ENCODE results near the gene GPR132. TPM values are rescaled to one million over a fixed set of nuclear protein-coding genes. Genes with fewer than 3 reads are reported as not detected.

The GPR132 gene
- total and polyA plus RNA-seq, 2 donors (not counting 1 experiment from before 2014, with no cell fraction given) = 38.6 to 54.5 TPM

GRCh38 chr14:105076296-105076804 is 11.1 kb upstream of the GPR132 start:
- DNase-seq (peak; percentile 13), ATAC-seq (ENCODE audit: low read depth) (no peak)
- no peaks in the 10 kb centered on the region for H4K20me1 ChIP-seq (ENCODE audit: control insufficient read depth, insufficient read depth, low read length, poor library complexity, severe bottlenecking)
- intact Hi-C loops (cut with micrococcal nuclease) = no loop called here
- no peak overlapping the region for H3K9ac ChIP-seq (ENCODE audit: low read length)
- H3K4me2 ChIP-seq (replicated peaks; ENCODE audit: low read depth, low read length, poor library complexity, severe bottlenecking) = peak overlapping the region; percentile 75
- peak overlapping the region; percentile 5 for H2AFZ ChIP-seq (ENCODE audit: insufficient read depth, low read depth, low read length, poor library complexity, severe bottlenecking)
- no peaks in the 10 kb centered on the region for H3K36me3 ChIP-seq (replicated peaks in 1 of 2; ENCODE audit: control extremely low read depth in 1 of 2, control insufficient read depth in 1 of 2, extremely low read depth in 1 of 2, insufficient read depth in 2 of 2, low read length in 1 of 2)
- 95% methylated on average over 16 of the region's 16 CpGs for WGBS (ENCODE audit: insufficient coverage)
- no peak overlapping the region for H3K4me3 ChIP-seq (ENCODE audit: control extremely low read depth in 1 of 5, extremely low read depth in 1 of 5, insufficient read depth in 1 of 5, low read depth in 2 of 5, low read length in 4 of 5)
- H3K27me3 ChIP-seq (replicated peaks in 1 of 4; ENCODE audit: control extremely low read depth in 1 of 4, control insufficient read depth in 3 of 4, insufficient read depth in 4 of 4, low read length in 3 of 4) = no peaks in the 10 kb centered on the region
- peaks cover 33% of the 10 kb centered on the region for H3K4me1 Mint-ChIP-seq
- H3K27ac Mint-ChIP-seq = no peak overlapping the region
- peak overlapping the region; percentile 68 for H3K4me3 Mint-ChIP-seq
- H3K9me3 Mint-ChIP-seq (ENCODE audit: insufficient read depth) = no peaks in the 10 kb centered on the region
- POLR2A ChIA-PET = interaction anchor here (0.9 kb wide), 1 partner anchor 15 kb away, joined by 4 read pairs; no protein-coding TSS in a partner anchor
- no peaks in the 10 kb centered on the region for H3K27me3 Mint-ChIP-seq
- H3K4me1 ChIP-seq (ENCODE audit: control insufficient read depth in 2 of 2, insufficient read depth in 2 of 2, low read length in 2 of 2) = peaks cover 32 to 40% of the 10 kb centered on the region in 2 donors
- no peak overlapping the region for H3K27ac ChIP-seq (ENCODE audit: low read length in 2 of 2)
- peaks cover 0 to 5% (median 0%) of the 10 kb centered on the region in 3 donors for H3K9me3 ChIP-seq (ENCODE audit: control extremely low read depth in 1 of 3, control insufficient read depth in 2 of 3, insufficient read depth in 1 of 3, low read length in 2 of 3)
- H3K79me2 ChIP-seq (ENCODE audit: control insufficient read depth, insufficient read depth, low read length) = peaks cover 45% of the 10 kb centered on the region
- TF ChIP-seq EZH2 (IDR thresholded peaks at IDR 0.05; ENCODE audit: borderline replicate concordance, insufficient read depth, low read depth, low read length, poor library complexity, severe bottlenecking) = no peak
- no peak for TF ChIP-seq CTCF (IDR thresholded peaks at IDR 0.05)
- CTCF ChIA-PET = interaction anchor here (0.6 to 6.9 kb wide), 6 partner anchors 10 to 30 kb away, joined by 3 to 97 read pairs (median 4); partner anchors contain the start of gene GPR132
